IPS-NIHi7 (cell line): ENCODE results near the gene SNTA1.
"Not testable (repeated sequence)": the region's sequence is repeated elsewhere in the genome, so short reads cannot be mapped to it uniquely, and the experiment has no call there.

ENCODE experiments used
- DNase-seq: peaks from one replicate; pipeline ENCODE4 v3.0.0; 2012; ENCODE audit warnings: mixed read lengths; ENCODE audit errors: extremely low spot score

The SNTA1 gene

GRCh38 chr20:33431797-33432381 is 11.7 kb downstream of the SNTA1 start:
- DNase-seq: no peak

DNA sequence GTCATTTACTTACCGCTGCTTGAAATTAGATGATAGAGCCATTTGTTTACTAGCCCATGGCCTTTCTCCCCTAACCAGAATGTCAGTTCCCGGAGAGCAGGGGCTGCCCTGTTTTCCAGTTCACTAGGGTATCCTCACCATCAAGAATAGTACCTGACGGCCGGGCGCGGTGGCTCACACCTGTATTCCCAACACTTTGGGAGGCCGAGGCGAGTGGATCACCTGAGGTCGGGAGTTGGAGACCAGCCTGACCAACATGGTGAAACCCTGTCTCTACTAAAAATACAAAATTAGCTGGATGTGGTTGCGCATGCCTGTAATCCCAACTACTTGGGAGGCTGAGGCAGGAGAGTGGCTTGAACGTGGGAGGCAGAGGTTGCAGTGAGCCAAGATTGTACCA is 19.7 kb downstream of the SNTA1 start:
- DNase-seq: not testable (repeated sequence)

DNA sequence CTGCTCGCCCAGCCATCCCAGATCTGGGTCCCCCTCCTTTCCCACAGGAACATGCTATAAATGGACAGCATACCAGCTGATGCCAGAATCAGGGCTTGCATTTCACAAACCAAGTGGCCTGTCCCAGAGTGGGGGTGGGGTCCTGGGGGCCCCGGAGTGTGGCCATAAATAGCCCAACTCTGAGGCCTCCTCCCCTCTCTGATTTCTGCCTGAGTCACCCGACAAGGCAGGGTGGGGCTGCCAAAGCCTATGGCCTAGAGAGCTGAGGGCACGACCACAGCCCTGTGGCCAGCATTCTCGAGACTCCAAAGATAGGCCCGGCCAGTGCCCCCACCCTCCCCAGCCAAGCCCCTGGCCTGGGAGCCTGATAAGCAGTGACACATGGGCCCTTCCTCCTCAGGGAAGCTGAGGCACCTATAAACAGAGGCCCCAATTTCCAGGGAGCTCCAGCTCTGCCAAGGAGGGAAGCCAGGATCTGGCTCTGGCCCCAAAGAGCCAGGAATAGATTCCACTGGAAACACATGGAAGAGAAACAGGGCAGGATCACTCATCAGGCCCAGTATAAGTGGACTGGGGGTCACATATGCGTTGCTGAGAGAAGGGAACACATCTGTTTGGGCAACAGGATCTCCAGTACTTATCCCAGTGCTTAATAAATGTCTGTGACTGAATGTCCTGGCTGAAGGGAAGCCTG is 20.3 kb downstream of the SNTA1 start:
- no peak for DNase-seq

GRCh38 chr20:33419140-33419974 is 24.2 kb downstream of the SNTA1 start:
- DNase-seq: no peak

- DNase-seq: no peak
Observed at GRCh38 chr20:33418033-33418432, 25.5 kb downstream of the SNTA1 start.

DNA sequence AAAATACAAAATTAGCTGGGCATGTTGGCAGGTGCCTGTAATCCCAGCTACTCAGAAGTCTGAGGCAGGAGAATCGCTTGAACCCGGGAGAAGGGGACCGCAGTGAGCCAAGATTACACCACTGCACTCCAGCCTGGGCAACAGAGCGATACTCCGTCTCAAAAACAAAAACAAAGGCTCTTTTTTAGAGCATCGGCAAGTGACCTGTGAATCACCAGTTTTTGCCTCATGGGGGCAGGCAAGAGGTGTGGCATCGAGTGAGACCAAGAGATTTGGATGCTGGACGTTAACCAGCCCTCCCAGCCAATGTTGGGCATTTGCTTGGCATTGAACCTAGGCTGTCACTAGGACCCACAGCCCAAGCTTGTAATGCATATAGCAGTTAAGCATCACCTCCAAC is 27.6 kb downstream of the SNTA1 start:
- DNase-seq: peak; percentile 79

DNA sequence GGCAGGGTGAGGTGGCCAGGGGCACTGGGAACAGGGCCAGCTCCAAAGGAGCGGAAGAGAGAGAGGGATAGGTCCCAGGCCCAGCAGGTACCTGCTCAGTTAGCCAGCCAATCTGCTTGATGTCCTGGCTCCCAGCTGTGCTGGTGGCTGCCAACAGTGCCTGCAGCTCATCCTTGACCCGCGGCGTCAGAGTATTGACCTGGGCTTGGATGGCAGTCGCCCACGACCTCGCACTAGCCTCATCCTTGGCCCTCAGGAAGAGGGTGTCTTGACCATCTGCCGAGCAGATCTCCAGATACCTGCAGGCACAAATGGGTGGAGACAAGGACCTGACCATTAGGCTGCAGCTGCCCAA is 31.1 kb downstream of the SNTA1 start:
- DNase-seq: no peak

DNA sequence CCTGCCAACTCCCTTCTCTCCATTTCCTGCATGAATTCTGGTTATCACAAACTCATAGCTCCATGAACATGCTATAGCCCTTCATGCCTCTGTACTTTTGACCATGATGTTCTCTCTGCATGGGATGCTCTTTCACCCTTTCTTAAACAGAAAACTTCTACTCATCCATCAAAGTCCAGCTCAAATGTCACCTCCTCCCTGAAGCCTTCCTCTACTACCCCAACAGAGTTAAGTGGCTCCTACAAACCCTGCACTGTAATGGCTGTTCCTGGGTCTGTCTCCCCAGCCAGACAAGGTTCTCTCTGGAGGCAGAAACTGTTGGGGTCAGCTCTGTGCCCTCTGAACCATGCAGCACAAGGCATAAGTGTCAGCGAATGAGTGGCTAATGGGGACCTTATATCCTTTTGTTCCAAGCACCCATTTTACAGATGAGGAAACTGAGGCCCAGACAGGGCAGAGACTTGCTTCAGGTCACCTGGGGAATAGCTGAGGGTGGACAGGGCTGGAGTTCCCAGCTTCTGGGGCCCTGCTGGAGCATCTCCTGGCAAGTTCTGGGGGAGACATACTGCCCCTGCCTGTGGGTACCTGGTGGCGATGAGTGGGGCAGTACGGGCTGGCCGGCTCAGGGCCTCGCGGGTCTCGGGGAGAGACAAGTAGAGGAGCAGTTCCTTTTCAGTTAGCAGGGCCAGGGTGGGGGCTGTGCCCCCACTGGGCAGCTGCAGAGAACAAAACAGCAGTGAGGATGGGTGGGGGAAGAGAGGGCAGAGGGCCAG is 31.7 kb downstream of the SNTA1 start:
- DNase-seq: no peak

- DNase-seq: no peak
Observed at GRCh38 chr20:33411242-33411641, 32.3 kb downstream of the SNTA1 start.

- DNase-seq: no peak
Observed at GRCh38 chr20:33410081-33410742, 33.4 kb downstream of the SNTA1 start.

DNA sequence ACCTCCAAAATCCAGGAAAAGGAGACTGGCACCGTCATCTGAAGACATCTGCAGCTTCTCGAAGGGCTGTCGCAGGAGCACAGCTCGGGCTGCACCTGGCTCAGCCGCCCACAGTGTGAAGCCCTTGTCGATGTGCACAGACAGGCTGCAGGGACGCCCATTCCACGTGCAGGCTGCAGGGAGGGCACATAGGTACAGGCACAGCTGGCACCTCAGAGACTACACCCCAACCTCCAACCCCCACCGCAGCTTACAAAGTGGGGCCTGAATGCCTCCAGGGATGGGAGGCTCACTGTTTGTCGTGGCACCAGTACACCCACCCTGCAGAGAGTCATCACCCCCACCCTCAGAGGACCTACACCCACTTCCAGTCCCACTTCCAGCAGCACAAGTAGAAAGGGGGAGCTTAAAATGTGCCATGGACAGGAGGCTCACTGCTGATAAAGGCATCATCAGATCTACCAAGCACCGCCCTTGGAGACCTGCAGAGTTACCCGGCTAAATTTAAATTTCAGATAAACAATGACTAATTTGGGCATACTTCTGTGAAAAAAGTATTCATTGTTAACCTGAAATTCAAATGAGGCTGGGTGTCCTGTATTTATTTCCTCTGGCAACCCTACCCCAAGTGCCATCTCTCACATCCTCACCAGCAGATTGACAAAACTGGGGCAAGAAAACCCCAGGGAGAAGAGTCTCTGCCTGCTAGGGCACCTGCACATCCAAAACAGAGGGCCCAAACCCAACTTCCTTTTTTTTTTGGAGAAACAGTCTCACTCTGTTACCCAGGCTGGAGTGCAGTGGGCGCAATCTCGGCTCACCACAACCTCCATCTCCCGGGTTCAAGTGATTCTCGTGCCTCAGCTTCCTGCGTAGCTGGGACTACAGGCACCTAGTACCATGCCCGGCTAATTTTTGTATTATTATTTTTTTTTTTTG is 34.6 kb downstream of the SNTA1 start:
- DNase-seq: no peak

- no peak for DNase-seq
Observed at GRCh38 chr20:33408313-33408712, 35.2 kb downstream of the SNTA1 start.

GRCh38 chr20:33407796-33408195 is 35.8 kb downstream of the SNTA1 start:
- DNase-seq: no peak

DNA sequence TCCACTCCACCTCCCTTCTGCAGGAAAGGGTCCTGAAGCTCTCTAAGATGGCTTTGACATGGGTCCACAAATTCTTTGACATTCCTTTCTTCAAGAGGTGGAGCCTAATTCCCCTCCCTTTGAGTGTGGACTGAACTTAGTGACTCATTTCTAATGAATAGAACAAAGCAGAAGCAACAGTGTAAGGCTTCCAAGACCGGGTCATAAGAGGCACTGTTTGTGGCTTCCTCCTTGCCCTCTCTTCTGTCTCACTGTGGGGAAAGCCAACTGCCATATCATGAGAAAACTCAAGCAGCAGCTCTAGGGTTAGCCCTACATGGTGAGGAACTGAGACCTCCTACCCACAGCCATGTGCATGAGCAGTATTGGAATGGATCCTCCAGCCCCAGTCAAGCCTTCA is 36.3 kb downstream of the SNTA1 start:
- no peak for DNase-seq

DNA sequence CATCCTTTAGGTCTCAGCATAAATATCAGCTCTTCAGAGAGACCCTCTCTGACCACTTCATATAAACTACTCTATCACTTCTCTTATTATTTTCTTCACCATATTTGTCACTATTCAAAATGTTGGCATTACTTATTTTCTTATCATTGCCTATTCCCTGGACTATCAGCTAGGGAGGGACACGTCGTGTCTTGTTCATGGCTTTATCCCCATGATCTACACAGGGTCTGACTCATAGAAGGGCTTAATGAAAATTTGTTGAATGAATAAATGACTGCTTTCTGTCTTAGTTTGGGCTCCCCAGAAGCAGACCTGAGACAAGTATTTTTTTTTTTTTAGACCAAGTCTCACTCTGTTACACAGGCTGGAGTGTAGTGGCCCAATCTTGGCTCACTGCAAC is 39.3 kb downstream of the SNTA1 start:
- DNase-seq: no peak

GRCh38 chr20:33401921-33402369 is 41.6 kb downstream of the SNTA1 start:
- DNase-seq: no peak

GRCh38 chr20:33401184-33401920 is 42.2 kb downstream of the SNTA1 start, which contains the start of gene CDK5RAP1:
Gene CDK5RAP1, minus strand, starts transcription at chr20:33401519. Its CDS starts 4,455 bp downstream, at chr20:33397064.
- peak; percentile 90 for DNase-seq

DNA sequence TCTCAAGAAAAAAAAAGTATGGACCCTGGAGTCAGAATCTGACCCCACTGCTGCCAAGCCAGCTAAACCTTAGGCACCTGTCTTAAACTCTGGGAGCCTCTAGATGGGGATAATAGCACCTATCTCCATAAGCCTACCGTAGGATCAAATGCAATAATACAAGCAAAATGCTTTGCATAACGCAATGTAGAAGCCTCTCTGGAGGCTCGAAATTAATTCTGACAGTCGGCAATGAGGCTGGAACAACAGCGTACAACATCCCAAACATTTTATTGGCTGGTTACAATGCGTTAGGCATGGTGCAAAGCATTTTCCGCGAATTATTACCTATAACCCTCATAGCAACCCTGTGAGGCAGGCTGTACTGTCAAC is 42.8 kb downstream of the SNTA1 start:
- DNase-seq: peak; percentile 48

DNA sequence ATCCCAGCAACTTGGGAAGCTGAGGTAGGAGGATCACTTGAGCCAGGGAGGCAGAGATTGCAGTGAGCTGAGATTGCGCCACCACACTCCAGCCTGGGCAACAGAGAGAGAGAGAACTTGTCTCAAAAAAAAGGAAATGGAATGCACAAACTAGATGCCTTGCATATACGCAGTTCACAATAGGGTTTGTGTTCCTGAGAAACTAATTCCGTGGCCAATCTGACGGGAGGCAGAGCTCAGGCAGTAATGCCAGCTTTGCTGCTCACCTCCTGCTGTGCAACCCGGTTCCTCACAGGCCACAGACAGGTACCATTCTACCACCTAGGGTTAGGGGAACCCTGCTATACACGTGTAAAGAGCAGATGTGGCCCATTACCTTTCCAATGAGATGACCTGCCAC is 43.6 kb downstream of the SNTA1 start:
- no peak for DNase-seq

DNA sequence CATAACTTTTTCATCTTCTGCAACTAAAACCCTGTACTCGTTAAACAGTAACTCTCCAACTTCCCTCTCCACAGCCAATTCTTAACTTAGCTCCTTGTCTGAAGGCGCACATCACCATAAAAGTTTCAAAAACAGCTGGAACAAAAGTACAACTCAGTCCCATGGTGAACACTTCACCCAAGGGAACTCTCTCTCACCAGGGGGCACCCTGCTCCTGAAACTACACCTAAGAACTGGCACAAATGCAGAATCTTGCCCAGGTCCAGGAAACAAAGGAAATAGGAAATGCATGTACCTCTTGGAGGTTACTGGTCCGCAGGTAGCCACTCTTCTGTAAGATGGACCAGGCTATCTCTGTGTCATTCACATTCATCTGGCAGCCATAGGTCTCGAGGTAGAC is 48.8 kb downstream of the SNTA1 start:
- DNase-seq: no peak
